Medulla oblongata (tissue), 1 donor: Measurements from ENCODE around the gene HES6.

ENCODE experiments used
- DNase-seq: peaks from one replicate; pipeline ENCODE4 v3.0.0-alpha.2; 2015; ENCODE audit errors: extremely low spot score

The HES6 gene

DNA sequence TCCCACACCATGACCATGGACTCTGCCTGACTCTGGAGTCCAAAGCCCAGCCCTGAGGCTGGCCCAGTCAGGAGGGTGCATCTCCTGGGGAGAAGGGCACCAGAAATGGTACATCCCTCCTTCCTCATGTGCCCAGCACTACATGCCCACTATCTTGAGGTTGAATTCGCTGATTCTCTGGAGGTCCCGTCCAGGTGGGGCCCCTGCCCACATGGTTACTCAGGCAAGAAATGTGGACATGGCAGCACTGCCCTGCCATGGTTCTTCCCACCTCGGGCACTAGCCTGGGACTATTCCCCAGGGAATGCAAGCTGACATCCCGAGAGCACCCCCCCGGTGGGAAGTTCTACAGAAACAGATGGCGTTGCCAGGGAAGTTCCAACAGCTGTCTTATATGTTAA lies 15.3 kb upstream of the HES6 start:
- no peak for DNase-seq

- no peak for DNase-seq
Observed at GRCh38 chr2:238254095-238254723, 14.4 kb upstream of the HES6 start.

- no peak for DNase-seq
Observed at GRCh38 chr2:238252766-238253630, 13.2 kb upstream of the HES6 start.

GRCh38 chr2:238251986-238252385 lies 12.1 kb upstream of the HES6 start:
- DNase-seq = no peak

- no peak for DNase-seq
Observed at GRCh38 chr2:238251331-238251730, 11.5 kb upstream of the HES6 start.

- no peak for DNase-seq
Observed at GRCh38 chr2:238250896-238251295, 11.1 kb upstream of the HES6 start.

- DNase-seq = no peak
Observed at GRCh38 chr2:238247841-238248453, 8.1 kb upstream of the HES6 start.

DNA sequence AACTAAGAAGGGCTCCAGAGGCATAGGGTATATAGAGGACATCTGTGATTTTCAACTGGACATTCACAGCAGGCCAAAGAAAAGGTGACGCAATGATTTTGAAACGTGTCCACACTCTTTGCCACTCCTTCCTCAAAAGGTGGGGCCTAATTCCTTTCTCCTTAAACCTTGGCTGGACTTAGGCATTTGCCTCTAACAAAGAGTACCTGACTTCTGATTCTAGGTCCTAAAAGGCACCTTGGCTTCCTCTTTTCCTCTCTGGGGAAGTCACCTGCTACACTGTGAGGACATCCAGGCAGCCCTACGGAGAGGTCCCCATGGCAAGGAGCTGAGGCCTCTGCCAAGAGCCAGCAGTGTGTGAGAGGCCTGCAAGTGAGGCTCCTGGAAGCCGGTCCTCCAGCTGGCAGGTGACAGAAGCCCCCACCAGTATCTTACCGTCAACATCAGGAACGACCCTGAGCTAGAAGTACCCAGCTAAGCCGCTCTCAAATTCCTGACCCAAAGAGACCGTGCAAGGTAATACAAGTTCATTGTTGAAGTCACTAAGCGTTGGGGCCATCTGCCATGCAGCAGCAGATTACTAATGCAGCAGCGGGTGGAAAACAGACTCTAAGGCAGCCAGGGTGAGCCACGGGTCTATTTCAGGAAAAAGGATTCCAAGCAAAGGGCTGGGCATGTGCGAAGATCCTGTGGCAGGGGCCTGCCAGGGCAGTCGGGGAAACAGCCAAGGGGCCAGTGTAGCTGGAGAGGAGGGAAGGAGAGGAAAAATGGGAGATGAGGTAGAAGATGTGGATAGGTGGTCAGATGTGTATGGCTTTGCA lies 7.4 kb upstream of the HES6 start:
- no peak for DNase-seq

DNA sequence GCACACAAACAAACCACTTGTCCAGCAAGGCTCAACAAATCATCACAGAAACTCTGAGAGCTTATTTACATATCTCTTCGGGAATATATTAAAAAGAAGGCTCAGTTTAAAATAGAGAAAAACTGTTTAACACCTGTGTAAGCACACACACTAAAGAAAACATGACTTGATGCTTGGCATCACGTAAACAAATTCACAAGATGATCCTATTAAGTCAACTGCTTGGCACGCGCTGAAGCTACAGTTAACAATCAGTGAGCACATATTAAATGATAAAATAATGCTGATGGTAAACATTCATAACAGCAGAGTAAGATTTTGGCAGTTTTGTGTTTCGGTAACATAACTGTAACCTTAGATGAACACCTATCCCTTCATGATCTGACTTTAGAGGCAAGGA lies 4.3 kb upstream of the HES6 start:
- DNase-seq = no peak

- DNase-seq = no peak
Observed at GRCh38 chr2:238243496-238244076, 3.7 kb upstream of the HES6 start.

DNA sequence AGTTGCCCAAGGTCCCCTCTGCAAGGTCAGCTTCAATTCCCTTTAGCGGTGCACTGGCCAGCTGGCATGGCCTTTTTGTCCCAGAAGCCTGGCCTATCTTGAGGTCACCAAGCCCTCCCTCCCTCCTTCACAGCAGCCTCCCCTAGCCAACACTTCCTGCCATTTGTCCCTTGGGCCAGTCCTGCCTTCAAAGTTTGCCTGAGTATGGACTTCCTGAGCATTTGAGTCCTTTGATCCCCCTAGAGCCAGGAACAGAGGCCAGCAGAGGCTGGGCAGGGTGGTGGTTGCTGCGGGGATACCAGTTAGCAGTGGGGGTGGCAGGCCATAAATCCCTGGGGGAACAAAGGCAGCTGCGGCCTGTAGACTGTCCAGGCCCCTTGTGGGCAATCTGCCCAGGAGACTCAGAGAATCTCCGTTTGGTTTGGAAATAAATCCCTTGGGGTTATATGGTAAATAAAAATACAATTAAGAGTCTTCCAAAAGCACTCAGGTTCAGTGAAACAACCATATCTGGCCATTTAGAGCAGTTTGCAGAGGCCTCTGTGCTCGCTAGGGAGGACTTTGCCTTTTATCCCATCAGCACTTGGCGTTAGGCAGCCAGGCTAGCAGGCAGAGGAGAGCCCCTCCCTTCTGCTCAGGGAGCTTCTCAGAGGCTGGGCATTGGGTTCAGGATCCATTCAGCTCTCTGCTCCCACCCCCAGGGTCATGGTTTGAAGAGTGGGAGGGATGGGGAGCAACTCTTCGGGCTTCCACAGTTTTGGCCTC lies 3.1 kb upstream of the HES6 start:
- peak; percentile 61 for DNase-seq

GRCh38 chr2:238241970-238242369 lies 2.1 kb upstream of the HES6 start:
- DNase-seq = no peak

DNA sequence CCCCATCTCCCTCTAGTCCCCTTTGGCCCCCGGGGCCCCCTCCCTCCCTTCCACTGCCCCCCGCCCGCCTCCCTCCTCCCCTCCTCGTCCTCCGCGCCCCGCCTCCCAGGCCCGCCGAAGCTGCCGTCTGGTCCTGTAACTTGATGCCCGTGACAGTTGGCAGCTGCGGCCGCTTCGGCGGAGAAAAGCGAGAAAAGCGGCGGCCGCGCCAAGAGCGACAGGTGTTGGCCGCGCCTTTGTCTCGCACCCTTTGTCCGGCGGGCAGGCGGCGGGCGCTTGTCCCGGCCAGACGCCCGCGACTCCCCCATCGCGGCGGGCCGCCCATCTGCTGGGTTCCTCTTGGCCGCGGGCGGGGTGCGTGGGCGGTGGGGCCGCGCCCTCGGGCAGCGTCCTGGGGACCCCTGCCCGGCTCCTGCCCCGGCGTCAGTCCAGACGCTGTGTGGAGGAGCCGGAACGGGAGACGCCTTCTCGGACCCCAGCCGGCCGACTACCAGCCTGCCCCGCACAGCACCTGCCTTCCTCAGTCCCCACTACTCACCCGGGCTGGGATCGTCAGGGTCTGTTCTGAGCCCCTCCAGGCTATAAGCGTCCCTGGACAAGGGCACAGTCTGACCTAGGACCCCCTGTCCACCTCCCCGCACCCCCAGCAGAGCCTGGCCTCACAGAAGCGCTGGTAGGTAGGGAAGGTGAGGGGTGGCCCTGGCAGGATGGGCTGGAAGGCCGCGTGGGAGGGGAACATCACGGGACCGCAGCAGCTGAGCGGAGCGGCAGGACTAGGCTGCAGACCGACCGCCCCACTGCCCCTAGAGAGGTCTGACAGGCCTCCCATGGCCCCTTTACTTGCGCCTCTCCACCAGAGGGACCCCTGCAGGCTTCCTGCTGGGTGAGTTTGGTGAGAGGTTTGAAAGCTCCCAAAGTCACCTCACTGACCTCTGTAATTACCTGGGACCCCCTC lies 1.2 kb upstream of the HES6 start:
- DNase-seq = no peak

- no peak for DNase-seq
Observed at GRCh38 chr2:238239543-238239862, 335 bp downstream of the HES6 start.

GRCh38 chr2:238238766-238239542 lies 884 bp downstream of the HES6 start:
- DNase-seq = peak; percentile 42

- no peak for DNase-seq
Observed at GRCh38 chr2:238238311-238238765, 1.5 kb downstream of the HES6 start.

GRCh38 chr2:238237431-238238135 lies 2.3 kb downstream of the HES6 start:
- DNase-seq = no peak

DNA sequence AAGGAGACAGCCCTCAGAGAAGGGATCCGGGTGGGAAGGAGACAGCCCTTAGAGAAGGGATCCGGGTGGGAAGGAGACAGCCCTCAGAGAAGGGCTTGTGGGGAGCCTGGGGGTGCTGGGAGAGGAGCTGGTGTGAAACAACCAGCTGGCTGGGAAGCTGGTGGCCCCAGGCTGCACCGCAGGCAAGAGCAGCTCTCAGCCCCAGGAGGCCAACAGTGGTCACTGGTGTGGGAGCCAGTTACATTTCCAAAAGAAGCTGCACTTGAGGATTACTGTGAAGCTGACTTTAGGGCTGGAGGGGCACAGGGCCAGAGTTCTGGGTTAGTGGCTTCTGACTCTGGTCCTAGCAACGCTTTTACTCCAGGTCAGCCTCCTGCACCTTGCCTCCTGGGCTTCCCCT lies 3.3 kb downstream of the HES6 start:
- DNase-seq = no peak
